ENCODE data around the gene ECEL1.

GRCh38 chr2:232505856-232506255, 18.2 kb upstream of the ECEL1 start:
- TF ChIP-seq SOX15 (CRISPR knock-in tag; IDR thresholded peaks at IDR 0.05) (no peak), CTCF (IDR thresholded peaks at IDR 0.05) (no peak), HMGXB4 (CRISPR knock-in tag; IDR thresholded peaks at IDR 0.05) (no peak), ATF6 (CRISPR knock-in tag; IDR thresholded peaks at IDR 0.05) (no peak), GABPB1 (CRISPR knock-in tag; IDR thresholded peaks at IDR 0.05) (no peak), AFF4 (CRISPR knock-in tag; IDR thresholded peaks at IDR 0.05; ENCODE audit: borderline replicate concordance) (no peak), ESRRA (CRISPR knock-in tag; IDR thresholded peaks at IDR 0.05; ENCODE audit: borderline replicate concordance) (no peak), ZBTB43 (CRISPR knock-in tag; IDR thresholded peaks at IDR 0.05) (no peak)
